ENCODE measurements around the gene CHRM1.

CHRM1 gene

DNA sequence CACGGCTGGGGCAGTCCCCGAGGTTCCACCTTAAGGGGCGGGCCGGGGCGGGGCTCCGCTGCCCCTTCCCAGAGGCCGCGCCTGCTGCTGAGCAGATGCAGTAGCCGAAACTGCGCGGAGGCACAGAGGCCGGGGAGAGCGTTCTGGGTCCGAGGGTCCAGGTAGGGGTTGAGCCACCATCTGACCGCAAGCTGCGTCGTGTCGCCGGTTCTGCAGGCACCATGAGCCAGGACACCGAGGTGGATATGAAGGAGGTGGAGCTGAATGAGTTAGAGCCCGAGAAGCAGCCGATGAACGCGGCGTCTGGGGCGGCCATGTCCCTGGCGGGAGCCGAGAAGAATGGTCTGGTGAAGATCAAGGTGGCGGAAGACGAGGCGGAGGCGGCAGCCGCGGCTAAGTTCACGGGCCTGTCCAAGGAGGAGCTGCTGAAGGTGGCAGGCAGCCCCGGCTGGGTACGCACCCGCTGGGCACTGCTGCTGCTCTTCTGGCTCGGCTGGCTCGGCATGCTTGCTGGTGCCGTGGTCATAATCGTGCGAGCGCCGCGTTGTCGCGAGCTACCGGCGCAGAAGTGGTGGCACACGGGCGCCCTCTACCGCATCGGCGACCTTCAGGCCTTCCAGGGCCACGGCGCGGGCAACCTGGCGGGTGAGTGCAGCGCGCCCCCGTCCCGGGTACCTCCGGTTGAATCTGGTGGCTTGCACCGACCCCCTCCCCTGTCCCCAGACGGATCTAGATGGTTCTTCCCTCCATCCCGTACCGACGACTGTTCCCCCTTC, 40.2 kb downstream of the CHRM1 start, which contains the start of gene SLC3A2 (continued):
- no peak; the same call in 1 of the 2 replicates for TF ChIP-seq ZNF629 (tag by site-specific recombination; IDR thresholded peaks at IDR 0.05)
- TF ChIP-seq ZNF114 (tag by site-specific recombination; IDR thresholded peaks at IDR 0.05) = no peak
- TF ChIP-seq, protein P1, sequence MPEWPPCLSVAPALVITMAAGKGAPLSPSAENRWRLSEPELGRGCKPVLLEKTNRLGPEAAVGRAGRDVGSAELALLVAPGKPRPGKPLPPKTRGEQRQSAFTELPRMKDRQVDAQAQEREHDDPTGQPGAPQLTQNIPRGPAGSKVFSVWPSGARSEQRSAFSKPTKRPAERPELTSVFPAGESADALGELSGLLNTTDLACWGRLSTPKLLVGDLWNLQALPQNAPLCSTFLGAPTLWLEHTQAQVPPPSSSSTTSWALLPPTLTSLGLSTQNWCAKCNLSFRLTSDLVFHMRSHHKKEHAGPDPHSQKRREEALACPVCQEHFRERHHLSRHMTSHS (tag by site-specific recombination; IDR thresholded peaks at IDR 0.05) = no peak
- TF ChIP-seq ZNF292 (tag by site-specific recombination; IDR thresholded peaks at IDR 0.05; ENCODE audit: borderline replicate concordance, low read depth) = no peak
- no peak for TF ChIP-seq ZNF777 (tag by site-specific recombination; IDR thresholded peaks at IDR 0.05; ENCODE audit: borderline replicate concordance)
- TF ChIP-seq ZNF558 (tag by site-specific recombination; IDR thresholded peaks at IDR 0.05) = no peak
- peak; percentile 73 for TF ChIP-seq KLF1 (tag by site-specific recombination; IDR thresholded peaks at IDR 0.05)
- TF ChIP-seq, protein P2, sequence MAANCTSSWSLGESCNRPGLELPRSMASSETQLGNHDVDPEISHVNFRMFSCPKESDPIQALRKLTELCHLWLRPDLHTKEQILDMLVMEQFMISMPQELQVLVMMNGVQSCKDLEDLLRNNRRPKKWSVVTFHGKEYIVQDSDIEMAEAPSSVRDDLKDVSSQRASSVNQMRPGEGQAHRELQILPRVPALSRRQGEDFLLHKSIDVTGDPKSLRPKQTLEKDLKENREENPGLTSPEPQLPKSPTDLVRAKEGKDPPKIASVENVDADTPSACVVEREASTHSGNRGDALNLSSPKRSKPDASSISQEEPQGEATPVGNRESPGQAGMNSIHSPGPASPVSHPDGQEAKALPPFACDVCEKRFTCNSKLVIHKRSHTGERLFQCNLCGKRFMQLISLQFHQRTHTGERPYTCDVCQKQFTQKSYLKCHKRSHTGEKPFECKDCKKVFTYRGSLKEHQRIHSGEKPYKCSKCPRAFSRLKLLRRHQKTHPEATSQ (tag by site-specific recombination; IDR thresholded peaks at IDR 0.05) = peak; percentile 76
- TF ChIP-seq SETDB1 (IDR thresholded peaks at IDR 0.05; ENCODE audit: insufficient read length, low read length) = no peak
- no peak for TF ChIP-seq ZNF621 (tag by site-specific recombination; IDR thresholded peaks at IDR 0.05)
- TF ChIP-seq ZNF837 (tag by site-specific recombination; IDR thresholded peaks at IDR 0.05) = 0 out of 2 replicates have a peak, but pooled peaks have one; percentile 50
- TF ChIP-seq SCRT1 (tag by site-specific recombination; IDR thresholded peaks at IDR 0.05; ENCODE audit: borderline replicate concordance) = no peak
- peak; percentile 68 for TF ChIP-seq KLF16 (tag by site-specific recombination; IDR thresholded peaks at IDR 0.05)
- TF ChIP-seq ZNF138 (tag by site-specific recombination; IDR thresholded peaks at IDR 0.05; ENCODE audit: borderline replicate concordance) = no peak
- no peak for TF ChIP-seq ZNF544 (tag by site-specific recombination; IDR thresholded peaks at IDR 0.05)
- TF ChIP-seq GLI2 (tag by site-specific recombination; IDR thresholded peaks at IDR 0.05; ENCODE audit: borderline replicate concordance, low read depth) = no peak
- TF ChIP-seq, protein P3, sequence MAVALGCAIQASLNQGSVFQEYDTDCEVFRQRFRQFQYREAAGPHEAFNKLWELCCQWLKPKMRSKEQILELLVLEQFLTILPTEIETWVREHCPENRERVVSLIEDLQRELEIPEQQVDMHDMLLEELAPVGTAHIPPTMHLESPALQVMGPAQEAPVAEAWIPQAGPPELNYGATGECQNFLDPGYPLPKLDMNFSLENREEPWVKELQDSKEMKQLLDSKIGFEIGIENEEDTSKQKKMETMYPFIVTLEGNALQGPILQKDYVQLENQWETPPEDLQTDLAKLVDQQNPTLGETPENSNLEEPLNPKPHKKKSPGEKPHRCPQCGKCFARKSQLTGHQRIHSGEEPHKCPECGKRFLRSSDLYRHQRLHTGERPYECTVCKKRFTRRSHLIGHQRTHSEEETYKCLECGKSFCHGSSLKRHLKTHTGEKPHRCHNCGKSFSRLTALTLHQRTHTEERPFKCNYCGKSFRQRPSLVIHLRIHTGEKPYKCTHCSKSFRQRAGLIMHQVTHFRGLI (tag by site-specific recombination; IDR thresholded peaks at IDR 0.05) = no peak; the same call in 1 of the 2 replicates
- TF ChIP-seq, protein P4, sequence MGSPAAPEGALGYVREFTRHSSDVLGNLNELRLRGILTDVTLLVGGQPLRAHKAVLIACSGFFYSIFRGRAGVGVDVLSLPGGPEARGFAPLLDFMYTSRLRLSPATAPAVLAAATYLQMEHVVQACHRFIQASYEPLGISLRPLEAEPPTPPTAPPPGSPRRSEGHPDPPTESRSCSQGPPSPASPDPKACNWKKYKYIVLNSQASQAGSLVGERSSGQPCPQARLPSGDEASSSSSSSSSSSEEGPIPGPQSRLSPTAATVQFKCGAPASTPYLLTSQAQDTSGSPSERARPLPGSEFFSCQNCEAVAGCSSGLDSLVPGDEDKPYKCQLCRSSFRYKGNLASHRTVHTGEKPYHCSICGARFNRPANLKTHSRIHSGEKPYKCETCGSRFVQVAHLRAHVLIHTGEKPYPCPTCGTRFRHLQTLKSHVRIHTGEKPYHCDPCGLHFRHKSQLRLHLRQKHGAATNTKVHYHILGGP (tag by site-specific recombination; IDR thresholded peaks at IDR 0.05) = no peak
- TF ChIP-seq KLF10 (tag by site-specific recombination; IDR thresholded peaks at IDR 0.05) = peak; percentile 61; the same call in 1 of the 2 replicates
- TF ChIP-seq ZNF555 (tag by site-specific recombination; conservative IDR thresholded peaks at IDR 0.05) = no peak
- TF ChIP-seq ZNF561 (tag by site-specific recombination; IDR thresholded peaks at IDR 0.05; ENCODE audit: borderline replicate concordance) = peak; percentile 76
- peak; percentile 47; the same call in 1 of the 2 replicates for TF ChIP-seq ZNF23 (tag by site-specific recombination; IDR thresholded peaks at IDR 0.05; ENCODE audit: borderline replicate concordance)
- no peak for TF ChIP-seq GLIS1 (tag by site-specific recombination; IDR thresholded peaks at IDR 0.05)
- TF ChIP-seq, protein P5, sequence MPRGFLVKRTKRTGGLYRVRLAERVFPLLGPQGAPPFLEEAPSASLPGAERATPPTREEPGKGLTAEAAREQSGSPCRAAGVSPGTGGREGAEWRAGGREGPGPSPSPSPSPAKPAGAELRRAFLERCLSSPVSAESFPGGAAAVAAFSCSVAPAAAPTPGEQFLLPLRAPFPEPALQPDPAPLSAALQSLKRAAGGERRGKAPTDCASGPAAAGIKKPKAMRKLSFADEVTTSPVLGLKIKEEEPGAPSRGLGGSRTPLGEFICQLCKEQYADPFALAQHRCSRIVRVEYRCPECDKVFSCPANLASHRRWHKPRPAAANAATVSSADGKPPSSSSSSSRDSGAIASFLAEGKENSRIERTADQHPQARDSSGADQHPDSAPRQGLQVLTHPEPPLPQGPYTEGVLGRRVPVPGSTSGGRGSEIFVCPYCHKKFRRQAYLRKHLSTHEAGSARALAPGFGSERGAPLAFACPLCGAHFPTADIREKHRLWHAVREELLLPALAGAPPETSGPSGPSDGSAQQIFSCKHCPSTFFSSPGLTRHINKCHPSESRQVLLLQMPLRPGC (tag by site-specific recombination; IDR thresholded peaks at IDR 0.05) = peak; percentile 50; the same call in 1 of the 2 replicates
- TF ChIP-seq, protein P6, sequence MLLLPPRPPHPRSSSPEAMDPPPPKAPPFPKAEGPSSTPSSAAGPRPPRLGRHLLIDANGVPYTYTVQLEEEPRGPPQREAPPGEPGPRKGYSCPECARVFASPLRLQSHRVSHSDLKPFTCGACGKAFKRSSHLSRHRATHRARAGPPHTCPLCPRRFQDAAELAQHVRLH (tag by site-specific recombination; IDR thresholded peaks at IDR 0.05) = no peak; the same call in 1 of the 2 replicates
- TF ChIP-seq ZSCAN16 (tag by site-specific recombination; IDR thresholded peaks at IDR 0.05) = 0 out of 2 replicates have a peak, but pooled peaks have one; percentile 9
- TF ChIP-seq ZNF211 (tag by site-specific recombination; IDR thresholded peaks at IDR 0.05; ENCODE audit: low read depth) = no peak
- TF ChIP-seq OSR2 (tag by site-specific recombination; IDR thresholded peaks at IDR 0.05) = peak; percentile 86
- no peak for TF ChIP-seq ZFP3 (tag by site-specific recombination; IDR thresholded peaks at IDR 0.05; ENCODE audit: low read depth)
- no peak for TF ChIP-seq ZNF311 (tag by site-specific recombination; IDR thresholded peaks at IDR 0.05; ENCODE audit: borderline replicate concordance)
- TF ChIP-seq, protein P7, sequence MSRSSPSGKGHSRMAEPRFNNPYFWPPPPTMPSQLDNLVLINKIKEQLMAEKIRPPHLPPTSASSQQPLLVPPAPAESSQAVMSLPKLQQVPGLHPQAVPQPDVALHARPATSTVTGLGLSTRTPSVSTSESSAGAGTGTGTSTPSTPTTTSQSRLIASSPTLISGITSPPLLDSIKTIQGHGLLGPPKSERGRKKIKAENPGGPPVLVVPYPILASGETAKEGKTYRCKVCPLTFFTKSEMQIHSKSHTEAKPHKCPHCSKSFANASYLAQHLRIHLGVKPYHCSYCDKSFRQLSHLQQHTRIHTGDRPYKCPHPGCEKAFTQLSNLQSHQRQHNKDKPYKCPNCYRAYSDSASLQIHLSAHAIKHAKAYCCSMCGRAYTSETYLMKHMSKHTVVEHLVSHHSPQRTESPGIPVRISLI (tag by site-specific recombination; IDR thresholded peaks at IDR 0.05) = no peak
- no peak for TF ChIP-seq RBAK (tag by site-specific recombination; IDR thresholded peaks at IDR 0.05)
